Neural progenitor cell (in vitro differentiated cells): ENCODE measurements around the gene EFNA3. TPM values are rescaled to one million over a fixed set of nuclear protein-coding genes. Genes with fewer than 3 reads are reported as not detected.

ENCODE experiments used
- DNase-seq: peaks from one replicate; pipeline ENCODE4 v3.0.0-alpha.2; 2016; ENCODE audit warnings: low spot score
- H2AFZ ChIP-seq: fragments of 200-600 bp; sonication (generic); replicated peaks from 2 replicates; pipeline ENCODE4 v1.6.1; 2016; ENCODE audit warnings: antibody characterized with exemption
- H3F3A ChIP-seq: fragments of 200-600 bp; sonication (generic); 2 replicates; pipeline ENCODE4 v1.6.1; 2016; ENCODE audit warnings: antibody characterized with exemption, low read depth
- H3K27ac ChIP-seq: fragments of 200-600 bp; sonication (generic); 2 replicates; pipeline ENCODE4 v1.5.1; 2016; ENCODE audit warnings: mild to moderate bottlenecking
- H3K27me3 ChIP-seq: fragments of 200-600 bp; sonication (generic); 2 replicates; pipeline ENCODE4 v1.6.1; 2016; ENCODE audit warnings: mild to moderate bottlenecking, moderate library complexity
- H3K36me3 ChIP-seq: fragments of 200-600 bp; sonication (generic); 2 replicates; pipeline ENCODE4 v1.5.1; 2016
- H3K4me1 ChIP-seq: fragments of 200-600 bp; sonication (generic); 2 replicates; pipeline ENCODE4 v1.6.1; 2016; ENCODE audit warnings: mixed run types
- H3K4me2 ChIP-seq: fragments of 200-600 bp; sonication (generic); 2 replicates; pipeline ENCODE4 v1.6.1; 2016
- H3K4me3 ChIP-seq: fragments of 200-600 bp; sonication (generic); 2 replicates; pipeline ENCODE4 v1.5.1; 2016
- H3K79me2 ChIP-seq: fragments of 200-600 bp; sonication (generic); 2 replicates; pipeline ENCODE4 v1.6.1; 2016; ENCODE audit warnings: low read depth
- H3K9ac ChIP-seq: fragments of 200-600 bp; sonication (generic); 2 replicates; pipeline ENCODE4 v1.6.1; 2016
- H3K9me3 ChIP-seq: fragments of 200-600 bp; sonication (generic); 2 replicates; pipeline ENCODE4 v1.5.1; 2016; ENCODE audit warnings: low read depth
- H4K20me1 ChIP-seq: fragments of 200-600 bp; sonication (generic); 2 replicates; pipeline ENCODE4 v1.6.1; 2016; ENCODE audit warnings: low read depth
- H3K27ac Mint-ChIP-seq: 3 replicates; pipeline ENCODE4 v1.8.0; 2021; ENCODE audit warnings: mixed read lengths
- H3K27me3 Mint-ChIP-seq: 2 replicates; pipeline ENCODE4 v1.8.0; 2022; ENCODE audit warnings: low read depth, mild to moderate bottlenecking, inconsistent platforms, moderate library complexity, mixed read lengths; ENCODE audit not compliant: insufficient read depth
- H3K36me3 Mint-ChIP-seq: 3 replicates; pipeline ENCODE4 v1.8.0; 2021; ENCODE audit warnings: mixed read lengths
- H3K4me1 Mint-ChIP-seq: 3 replicates; pipeline ENCODE4 v1.8.0; 2021; ENCODE audit warnings: mixed read lengths
- H3K4me3 Mint-ChIP-seq: 3 replicates; pipeline ENCODE4 v1.8.0; 2021; ENCODE audit warnings: mild to moderate bottlenecking, moderate library complexity, mixed read lengths
- H3K9me3 Mint-ChIP-seq: 3 replicates; pipeline ENCODE4 v1.8.0; 2020; ENCODE audit warnings: mixed read lengths
- EZH2 ChIP-seq: fragments of 200-600 bp; sonication (generic); IDR thresholded peaks from 2 replicates; pipeline ENCODE4 v1.6.1; 2017; ENCODE audit warnings: antibody characterized with exemption, mild to moderate bottlenecking, moderate library complexity
- EZH2phosphoT487 ChIP-seq: fragments of 200-600 bp; sonication (generic); IDR thresholded peaks from 2 replicates; pipeline ENCODE4 v1.6.1; 2017; ENCODE audit warnings: antibody characterized with exemption
- total RNA-seq: library from RNA; depleted of rRNA; stranded (reverse); fragments of >200 nt; gene quantifications from 2 replicates; pipeline ENCODE4 v1.2.3, GENCODE V29; 2015; ENCODE audit warnings: low replicate concordance
- TF ChIP-seq, protein P1 (sequence below): fragments of 200-600 bp; sonication (generic); IDR thresholded peaks from 2 replicates; pipeline ENCODE4 v1.5.1; 2017; ENCODE audit warnings: antibody characterized with exemption, mild to moderate bottlenecking

The EFNA3 gene
- total RNA-seq, 1 donor from 2014 or later: 4.0 TPM

DNA sequence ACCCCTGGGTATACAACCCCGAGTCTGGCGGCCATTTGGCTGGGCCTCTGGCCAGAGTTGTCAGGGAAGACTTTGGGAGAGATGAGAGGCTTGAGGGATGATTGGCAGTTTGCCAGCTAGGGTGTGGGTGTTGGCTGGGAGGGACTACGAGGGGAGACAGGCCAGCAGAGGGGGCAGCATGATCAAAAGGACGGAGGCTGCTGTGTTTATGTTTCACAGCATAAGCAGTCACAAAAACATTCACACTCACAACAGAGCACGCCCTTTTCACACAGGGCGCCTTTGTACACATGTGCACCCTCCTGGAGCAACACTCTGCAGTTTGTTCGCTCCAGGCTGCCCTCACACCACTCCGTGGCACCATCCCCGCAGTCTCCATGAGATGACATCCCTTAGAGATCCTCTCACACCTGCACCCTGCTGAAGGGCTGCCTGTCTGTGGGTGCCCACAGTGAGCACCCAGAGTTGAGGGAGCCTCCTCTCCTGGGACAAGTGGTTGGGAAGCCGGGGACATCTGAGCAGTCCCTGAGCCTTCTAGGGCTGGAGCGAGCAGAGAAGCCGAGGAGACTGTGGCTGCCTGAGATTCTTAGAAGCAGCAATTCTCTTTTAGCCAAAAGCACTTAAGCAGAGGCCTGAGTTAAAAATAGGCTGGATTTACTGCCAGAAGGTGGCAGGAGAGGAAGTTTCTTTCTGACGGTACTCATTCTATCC is 15.4 kb downstream of the EFNA3 start:
- Mint-ChIP-seq H3K9me3 (no peaks in the 10 kb centered on the region), H3K27me3 (peaks cover 8% of the 10 kb centered on the region), H3K27ac (no peak overlapping the region), H3K4me1 (peaks cover 31% of the 10 kb centered on the region), H3K36me3 (no peaks in the 10 kb centered on the region), H3K4me3 (peak overlapping the region; percentile 53)
- Histone ChIP-seq H3K79me2 (no peaks in the 10 kb centered on the region), H3K9ac (no peak overlapping the region), H3K9me3 (no peaks in the 10 kb centered on the region), H3K4me3 (no peak overlapping the region), H3K27me3 (peaks cover 23% of the 10 kb centered on the region), H4K20me1 (no peaks in the 10 kb centered on the region), H2AFZ (peak overlapping the region; percentile 75), H3K4me2 (no peak overlapping the region), H3K4me1 (peaks cover 10% of the 10 kb centered on the region), H3F3A (peaks cover 8% of the 10 kb centered on the region), H3K36me3 (no peaks in the 10 kb centered on the region), H3K27ac (no peak overlapping the region)
- DNase-seq: peak; percentile 69
- TF ChIP-seq, protein P1, sequence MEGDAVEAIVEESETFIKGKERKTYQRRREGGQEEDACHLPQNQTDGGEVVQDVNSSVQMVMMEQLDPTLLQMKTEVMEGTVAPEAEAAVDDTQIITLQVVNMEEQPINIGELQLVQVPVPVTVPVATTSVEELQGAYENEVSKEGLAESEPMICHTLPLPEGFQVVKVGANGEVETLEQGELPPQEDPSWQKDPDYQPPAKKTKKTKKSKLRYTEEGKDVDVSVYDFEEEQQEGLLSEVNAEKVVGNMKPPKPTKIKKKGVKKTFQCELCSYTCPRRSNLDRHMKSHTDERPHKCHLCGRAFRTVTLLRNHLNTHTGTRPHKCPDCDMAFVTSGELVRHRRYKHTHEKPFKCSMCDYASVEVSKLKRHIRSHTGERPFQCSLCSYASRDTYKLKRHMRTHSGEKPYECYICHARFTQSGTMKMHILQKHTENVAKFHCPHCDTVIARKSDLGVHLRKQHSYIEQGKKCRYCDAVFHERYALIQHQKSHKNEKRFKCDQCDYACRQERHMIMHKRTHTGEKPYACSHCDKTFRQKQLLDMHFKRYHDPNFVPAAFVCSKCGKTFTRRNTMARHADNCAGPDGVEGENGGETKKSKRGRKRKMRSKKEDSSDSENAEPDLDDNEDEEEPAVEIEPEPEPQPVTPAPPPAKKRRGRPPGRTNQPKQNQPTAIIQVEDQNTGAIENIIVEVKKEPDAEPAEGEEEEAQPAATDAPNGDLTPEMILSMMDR: peak; percentile 51
- no peak for TF ChIP-seq EZH2phosphoT487
- no peak for TF ChIP-seq EZH2

DNA sequence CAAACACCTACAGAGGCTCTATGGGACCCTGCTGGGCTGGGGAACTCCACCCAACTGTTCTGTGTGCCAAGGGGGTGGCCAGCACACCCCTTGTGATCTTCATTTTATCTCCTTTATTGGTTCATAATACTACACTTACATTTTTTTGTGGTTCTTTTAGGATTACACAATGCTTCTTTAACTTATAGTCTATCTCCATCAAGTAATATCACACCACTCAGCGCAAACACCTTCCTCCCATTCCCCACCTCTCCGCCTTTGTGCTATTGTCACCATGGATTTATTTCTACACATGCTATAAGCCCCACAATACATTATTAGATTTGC is 15.9 kb downstream of the EFNA3 start:
- Histone ChIP-seq H3K4me1 (peaks cover 10% of the 10 kb centered on the region), H3K4me3 (no peak overlapping the region), H3K9me3 (no peaks in the 10 kb centered on the region), H3K4me2 (no peak overlapping the region), H3K27me3 (peaks cover 23% of the 10 kb centered on the region), H3K27ac (no peak overlapping the region), H3K79me2 (no peaks in the 10 kb centered on the region), H4K20me1 (no peaks in the 10 kb centered on the region), H3K9ac (no peak overlapping the region), H3K36me3 (no peaks in the 10 kb centered on the region), H2AFZ (no peak overlapping the region), H3F3A (peaks cover 8% of the 10 kb centered on the region)
- TF ChIP-seq EZH2 (no peak), EZH2phosphoT487 (no peak)
- TF ChIP-seq, protein P1: no peak
- Mint-ChIP-seq H3K4me1 (peaks cover 31% of the 10 kb centered on the region), H3K9me3 (no peaks in the 10 kb centered on the region), H3K36me3 (no peaks in the 10 kb centered on the region), H3K27ac (no peak overlapping the region), H3K27me3 (peaks cover 8% of the 10 kb centered on the region), H3K4me3 (no peak overlapping the region)
- DNase-seq: no peak

DNA sequence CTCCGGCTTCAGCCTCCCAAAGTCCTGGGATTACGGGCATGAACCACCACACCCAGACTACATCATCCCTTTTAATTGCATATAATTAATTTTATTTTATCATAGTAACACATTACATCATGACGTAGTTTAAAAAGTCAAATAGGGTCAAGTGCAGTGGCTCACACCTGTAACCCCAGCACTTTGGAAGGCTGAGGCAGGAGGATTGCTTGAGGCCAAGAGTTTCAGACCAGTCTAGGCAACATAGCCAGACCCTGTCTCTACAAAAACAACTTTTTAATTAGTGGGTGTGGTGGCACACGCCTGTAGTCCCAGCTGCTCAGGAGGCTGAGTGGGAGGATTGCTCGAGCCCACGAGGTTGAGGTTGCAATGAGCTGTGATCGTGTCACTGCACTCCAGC is 20.7 kb downstream of the EFNA3 start:
- no peak overlapping the region for H3K9ac ChIP-seq
- peaks cover 6% of the 10 kb centered on the region for H3F3A ChIP-seq
- no peaks in the 10 kb centered on the region for H3K36me3 Mint-ChIP-seq
- peaks cover 14% of the 10 kb centered on the region for H3K27me3 ChIP-seq
- no peaks in the 10 kb centered on the region for H3K9me3 Mint-ChIP-seq
- peaks cover 4% of the 10 kb centered on the region for H3K4me1 ChIP-seq
- H3K4me2 ChIP-seq: no peak overlapping the region
- peaks cover 5% of the 10 kb centered on the region for H3K27me3 Mint-ChIP-seq
- H3K79me2 ChIP-seq: no peaks in the 10 kb centered on the region
- H3K36me3 ChIP-seq: no peaks in the 10 kb centered on the region
- DNase-seq: no peak
- no peak overlapping the region for H3K4me3 ChIP-seq
- no peaks in the 10 kb centered on the region for H3K9me3 ChIP-seq
- peaks cover 6% of the 10 kb centered on the region for H3K4me1 Mint-ChIP-seq
- no peaks in the 10 kb centered on the region for H4K20me1 ChIP-seq
- no peak overlapping the region for H3K4me3 Mint-ChIP-seq
- H3K27ac Mint-ChIP-seq: no peak overlapping the region
- H3K27ac ChIP-seq: no peak overlapping the region
- no peak for TF ChIP-seq EZH2phosphoT487
- TF ChIP-seq EZH2: no peak
- TF ChIP-seq, protein P1: no peak
- H2AFZ ChIP-seq: no peak overlapping the region
